Measurements from ENCODE around the gene TEX9. TPM values are rescaled to one million over a fixed set of nuclear protein-coding genes. Genes with fewer than 3 reads are reported as not detected.

Gene TEX9
- total RNA-seq, 4 donors from 2014 or later: 4.3 to 18.0 (median 7.9) TPM

DNA sequence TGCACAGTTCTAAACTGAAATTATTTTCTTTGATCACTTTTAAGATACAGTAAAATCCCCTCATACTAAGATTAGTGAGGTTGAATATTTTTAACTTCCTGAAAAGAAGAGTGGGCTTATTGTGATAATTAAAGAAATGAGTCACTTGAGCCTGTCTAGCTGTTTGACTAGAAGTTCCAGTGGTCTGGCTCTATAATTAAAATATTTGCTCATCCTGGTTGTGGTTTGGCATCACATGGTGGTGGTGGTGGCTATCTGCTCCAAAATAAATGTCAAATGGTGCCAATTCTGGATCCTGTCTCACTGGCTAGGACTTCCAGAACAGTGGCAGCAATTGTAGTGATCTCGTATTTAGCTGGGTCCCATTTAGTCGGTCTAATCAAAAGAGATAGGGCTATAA, 8.6 kb upstream of the TEX9 start:
- intact Hi-C loops (cut with DNase I): no loop called here
- 68 to 87% methylated on average over 2 of the region's 2 CpGs for WGBS, 2 donors
- H3K4me1 ChIP-seq: no peaks in the 10 kb centered on the region
- H3K27ac ChIP-seq: no peak overlapping the region
- H3K4me3 ChIP-seq: no peak overlapping the region
- H3K36me3 ChIP-seq: no peaks in the 10 kb centered on the region
- no peak for DNase-seq
- TF ChIP-seq, protein P1, sequence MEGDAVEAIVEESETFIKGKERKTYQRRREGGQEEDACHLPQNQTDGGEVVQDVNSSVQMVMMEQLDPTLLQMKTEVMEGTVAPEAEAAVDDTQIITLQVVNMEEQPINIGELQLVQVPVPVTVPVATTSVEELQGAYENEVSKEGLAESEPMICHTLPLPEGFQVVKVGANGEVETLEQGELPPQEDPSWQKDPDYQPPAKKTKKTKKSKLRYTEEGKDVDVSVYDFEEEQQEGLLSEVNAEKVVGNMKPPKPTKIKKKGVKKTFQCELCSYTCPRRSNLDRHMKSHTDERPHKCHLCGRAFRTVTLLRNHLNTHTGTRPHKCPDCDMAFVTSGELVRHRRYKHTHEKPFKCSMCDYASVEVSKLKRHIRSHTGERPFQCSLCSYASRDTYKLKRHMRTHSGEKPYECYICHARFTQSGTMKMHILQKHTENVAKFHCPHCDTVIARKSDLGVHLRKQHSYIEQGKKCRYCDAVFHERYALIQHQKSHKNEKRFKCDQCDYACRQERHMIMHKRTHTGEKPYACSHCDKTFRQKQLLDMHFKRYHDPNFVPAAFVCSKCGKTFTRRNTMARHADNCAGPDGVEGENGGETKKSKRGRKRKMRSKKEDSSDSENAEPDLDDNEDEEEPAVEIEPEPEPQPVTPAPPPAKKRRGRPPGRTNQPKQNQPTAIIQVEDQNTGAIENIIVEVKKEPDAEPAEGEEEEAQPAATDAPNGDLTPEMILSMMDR (IDR thresholded peaks at IDR 0.05): no peak
- no peak for TF ChIP-seq POLR2A (IDR thresholded peaks at IDR 0.05)
- peaks cover 0 to under 1% (median 0%) of the 10 kb centered on the region in 3 donors for H3K9me3 ChIP-seq
- no peaks in the 10 kb centered on the region for H3K27me3 ChIP-seq

DNA sequence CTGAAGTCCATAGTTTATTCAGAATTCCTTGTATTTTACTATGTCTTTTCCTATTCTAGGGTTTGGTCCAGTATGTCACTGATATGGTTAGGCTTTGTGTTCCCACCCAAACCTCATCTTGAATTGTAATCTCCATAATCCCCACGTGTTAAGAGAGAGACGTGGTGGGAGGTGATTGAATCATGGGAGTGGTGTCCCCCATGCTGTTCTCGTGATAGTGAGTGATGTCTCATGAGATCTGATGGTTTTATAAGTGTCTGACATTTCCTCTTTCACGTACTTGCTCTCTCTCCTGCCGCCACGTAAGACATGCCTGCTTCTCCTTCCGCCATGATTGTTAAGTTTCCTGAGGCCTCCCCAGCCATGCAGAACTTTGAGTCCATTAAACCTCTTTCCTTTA, 6.6 kb upstream of the TEX9 start:
- TF ChIP-seq, protein P1 (IDR thresholded peaks at IDR 0.05): no peak
- TF ChIP-seq POLR2A (IDR thresholded peaks at IDR 0.05): no peak

DNA sequence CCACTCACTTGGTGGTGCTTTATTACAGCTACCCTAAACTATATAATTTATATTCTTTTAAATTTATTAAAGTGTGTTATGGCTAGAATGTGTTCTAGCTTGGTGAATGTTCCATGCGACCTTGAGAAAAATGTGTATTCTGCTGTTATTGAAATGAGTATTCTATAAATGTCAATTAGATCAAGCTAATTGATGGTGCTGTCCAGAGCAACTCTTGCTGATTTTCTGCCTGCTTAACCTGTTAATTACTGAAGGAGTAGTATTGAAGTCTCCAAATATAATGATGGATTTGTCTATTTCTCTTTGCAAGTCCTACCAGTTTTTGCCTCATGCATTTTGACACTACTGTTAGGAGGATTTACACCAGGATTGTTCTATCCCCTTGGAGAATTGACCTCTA, 3.2 kb upstream of the TEX9 start:
- H3K4me3 ChIP-seq: no peak overlapping the region
- no peaks in the 10 kb centered on the region for H3K36me3 ChIP-seq
- 82 to 100% methylated on average over 1 of the region's 1 CpG for WGBS, 2 donors
- peaks cover 0 to 20% (median 3%) of the 10 kb centered on the region in 3 donors for H3K4me1 ChIP-seq
- H3K27me3 ChIP-seq: no peaks in the 10 kb centered on the region
- no peak for DNase-seq
- peaks cover 0 to 6% (median 0%) of the 10 kb centered on the region in 3 donors for H3K9me3 ChIP-seq
- intact Hi-C loops (cut with DNase I): no loop called here
- TF ChIP-seq, protein P1 (IDR thresholded peaks at IDR 0.05): no peak
- TF ChIP-seq POLR2A (IDR thresholded peaks at IDR 0.05): no peak
- no peak overlapping the region for H3K27ac ChIP-seq

More for the DNA sequence above, 6.6 kb upstream of the TEX9 start:
- intact Hi-C loops (cut with DNase I): no loop called here
- Histone ChIP-seq H3K27ac (no peak overlapping the region), H3K36me3 (no peaks in the 10 kb centered on the region), H3K4me1 (no peaks in the 10 kb centered on the region), H3K27me3 (no peaks in the 10 kb centered on the region), H3K9me3 (peaks cover 0 to 6% (median 0%) of the 10 kb centered on the region in 3 donors), H3K4me3 (no peak overlapping the region)
- no peak for DNase-seq
- 76 to 85% methylated on average over 7 of the region's 7 CpGs for WGBS, 2 donors

DNA sequence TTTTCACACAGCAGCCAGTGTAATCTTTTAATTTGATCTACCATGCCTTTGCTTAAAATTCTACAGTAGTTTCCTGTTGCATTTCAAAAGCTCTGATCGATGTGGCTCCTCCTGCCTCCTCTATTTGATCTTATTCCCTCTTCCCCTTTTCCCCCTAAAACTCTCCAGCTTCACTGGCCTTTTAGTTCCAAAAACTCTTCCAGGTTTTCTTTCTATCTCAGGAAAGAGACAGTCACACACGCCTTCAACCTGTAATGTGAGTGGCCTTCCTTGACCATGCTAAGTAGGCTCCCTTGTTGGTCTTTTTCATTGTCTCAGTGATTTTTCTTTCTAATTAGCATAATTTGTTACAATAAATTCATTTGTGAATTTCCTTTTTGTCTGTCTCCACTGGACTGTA, 985 bp downstream of the TEX9 start:
- intact Hi-C loops (cut with DNase I): no loop called here
- Histone ChIP-seq H3K4me1 (peaks cover 0 to 31% (median 3%) of the 10 kb centered on the region in 3 donors), H3K27ac (peak overlapping the region in 1 of 4 donors; percentile 52), H3K4me3 (peak overlapping the region; percentile 59 to 88 (median 72)), H3K27me3 (no peaks in the 10 kb centered on the region), H3K36me3 (no peaks in the 10 kb centered on the region), H3K9me3 (peaks cover 0 to 6% (median 0%) of the 10 kb centered on the region in 3 donors)
- WGBS, 2 donors: 16 to 28% methylated on average over 2 of the region's 2 CpGs
- TF ChIP-seq POLR2A (IDR thresholded peaks at IDR 0.05): no peak
- TF ChIP-seq, protein P1 (IDR thresholded peaks at IDR 0.05): no peak
- no peak for DNase-seq

DNA sequence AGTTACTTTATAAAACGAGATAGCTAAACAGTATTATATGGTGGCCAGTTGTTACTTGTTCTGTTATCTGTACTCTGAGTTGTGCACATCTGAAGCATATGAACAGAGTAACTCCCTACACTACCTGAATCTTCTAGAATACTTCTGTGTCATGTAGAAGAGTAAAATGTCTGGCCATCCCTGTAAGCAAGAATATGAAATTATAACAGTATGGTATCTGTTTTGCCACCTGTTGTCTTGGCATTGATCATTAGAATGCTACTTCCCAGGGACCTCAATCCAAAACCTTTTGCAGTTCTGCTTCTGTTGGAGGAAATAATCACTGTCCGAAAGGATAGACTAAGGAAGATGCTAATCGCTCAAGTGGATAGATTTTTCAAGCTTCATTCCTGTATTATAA, 1.9 kb downstream of the TEX9 start:
- no peak for TF ChIP-seq POLR2A (IDR thresholded peaks at IDR 0.05)
- TF ChIP-seq, protein P1 (IDR thresholded peaks at IDR 0.05): no peak
- Histone ChIP-seq H3K4me3 (peak overlapping the region in 1 of 4 donors; percentile 88), H3K4me1 (peaks cover 3 to 40% (median 7%) of the 10 kb centered on the region in 3 donors), H3K27me3 (no peaks in the 10 kb centered on the region), H3K36me3 (no peaks in the 10 kb centered on the region), H3K27ac (no peak overlapping the region), H3K9me3 (peaks cover 0 to under 1% (median 0%) of the 10 kb centered on the region in 3 donors)
- intact Hi-C loops (cut with DNase I): no loop called here
- no peak for DNase-seq
- WGBS, 2 donors: 72 to 74% methylated on average over 3 of the region's 3 CpGs

Data from esophagus squamous epithelium (tissue), 5 donors.